ENCODE results near the gene PCDHA1.

Gene PCDHA1

DNA sequence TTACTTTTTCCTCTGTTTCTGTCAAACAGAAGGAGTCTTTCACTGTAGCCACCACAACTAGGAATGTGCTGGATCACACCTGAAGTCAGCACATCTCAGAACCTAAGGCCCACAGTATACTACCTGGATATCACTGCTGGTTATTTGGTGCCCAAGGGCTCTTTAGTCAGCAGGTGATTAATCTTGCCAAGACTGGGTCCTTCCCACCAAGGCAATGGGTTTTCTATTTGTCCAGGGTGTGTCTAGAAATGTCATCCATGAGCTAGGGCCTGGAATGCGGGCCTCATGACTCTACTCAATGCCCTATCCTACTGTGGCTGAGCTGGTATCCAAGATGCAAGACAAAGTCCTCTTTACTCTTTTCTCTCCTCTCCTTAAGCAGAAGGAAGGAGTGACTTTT is 130.4 kb downstream of the PCDHA1 start:
- no peaks in the 10 kb centered on the region for H3K4me1 Mint-ChIP-seq (ENCODE audit: low read depth)

DNA sequence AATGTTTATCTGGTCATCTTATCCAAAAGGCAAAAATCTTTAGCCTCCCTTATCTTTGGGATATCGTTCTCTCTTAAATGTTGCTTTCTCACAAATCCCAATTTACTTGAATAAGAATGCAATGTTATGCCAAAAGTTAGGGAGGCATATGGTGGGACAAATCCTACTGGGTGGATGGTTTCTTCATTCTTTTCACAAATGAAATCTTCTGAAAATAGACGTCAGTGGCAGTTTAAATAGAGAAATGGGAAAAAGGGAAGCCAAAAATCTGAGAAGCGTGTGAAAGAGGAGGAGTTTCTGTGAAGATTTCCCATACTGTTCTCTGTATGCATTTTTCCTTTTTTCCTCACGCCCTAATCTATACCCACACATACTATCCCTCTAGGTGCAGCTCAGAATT is 137.7 kb downstream of the PCDHA1 start:
- Mint-ChIP-seq H3K4me3 (no peak overlapping the region), H3K36me3 (peaks cover 4% of the 10 kb centered on the region), H3K4me1 (ENCODE audit: low read depth) (peaks cover 11% of the 10 kb centered on the region), H3K27me3 (peaks cover 30% of the 10 kb centered on the region), H3K27ac (no peak overlapping the region), H3K9me3 (ENCODE audit: low read depth) (peaks cover 4% of the 10 kb centered on the region)

More for the DNA sequence above, 130.4 kb downstream of the PCDHA1 start:
- H3K27me3 Mint-ChIP-seq, result peaks cover 4% of the 10 kb centered on the region
- H3K36me3 Mint-ChIP-seq, result no peaks in the 10 kb centered on the region
- peaks cover 5% of the 10 kb centered on the region for H3K9me3 Mint-ChIP-seq (ENCODE audit: low read depth)
- H3K27ac Mint-ChIP-seq, result no peak overlapping the region
- H3K4me3 Mint-ChIP-seq, result no peak overlapping the region

DNA sequence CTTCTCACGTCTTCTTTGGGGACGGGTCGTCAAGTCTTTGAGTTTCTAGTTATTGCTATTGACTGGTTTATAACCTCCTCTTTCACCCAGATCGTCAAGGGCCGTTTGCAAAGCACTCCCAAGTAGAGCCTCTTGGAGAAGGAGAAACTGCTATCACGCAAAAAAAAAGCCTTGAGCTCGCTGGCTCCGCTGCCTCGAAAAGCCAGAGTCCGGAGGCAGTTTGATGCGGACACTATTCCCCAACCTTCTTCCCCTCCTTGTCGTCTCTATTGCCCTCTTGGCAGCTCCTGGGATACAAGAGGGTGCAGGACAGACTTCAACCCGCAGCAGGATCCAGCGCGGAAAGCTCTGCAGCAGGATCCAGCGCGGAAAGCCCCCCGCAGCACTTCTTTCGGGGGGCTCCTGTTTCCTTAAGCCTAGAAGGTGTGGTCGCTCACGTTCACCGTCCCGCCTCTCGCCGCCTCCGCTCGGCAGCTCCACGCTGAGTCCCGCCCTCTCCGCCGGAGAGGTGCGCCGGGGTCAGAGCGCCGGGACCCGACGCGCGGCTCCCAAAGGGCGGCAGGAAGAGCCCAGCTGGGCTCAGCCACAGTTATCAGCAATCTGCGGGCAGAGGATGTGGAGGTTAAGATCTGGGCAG is 140.0 kb downstream of the PCDHA1 start, which contains the start of gene PCDHAC1:
Gene PCDHAC1 (plus strand): TSS at position 494 of the 637 bp plus-strand sequence. CDS start 594 bp downstream, outside the sequence.
- peaks cover 4% of the 10 kb centered on the region for H3K36me3 Mint-ChIP-seq
- H3K4me3 Mint-ChIP-seq, result peak within 1 kb of the TSS; percentile 73
- H3K4me1 Mint-ChIP-seq (ENCODE audit: low read depth), result peaks cover 11% of the 10 kb centered on the region
- no peak within 1 kb of the TSS for H3K27ac Mint-ChIP-seq
- H3K9me3 Mint-ChIP-seq (ENCODE audit: low read depth), result peaks cover 8% of the 10 kb centered on the region
- peaks cover 37% of the 10 kb centered on the region for H3K27me3 Mint-ChIP-seq

DNA sequence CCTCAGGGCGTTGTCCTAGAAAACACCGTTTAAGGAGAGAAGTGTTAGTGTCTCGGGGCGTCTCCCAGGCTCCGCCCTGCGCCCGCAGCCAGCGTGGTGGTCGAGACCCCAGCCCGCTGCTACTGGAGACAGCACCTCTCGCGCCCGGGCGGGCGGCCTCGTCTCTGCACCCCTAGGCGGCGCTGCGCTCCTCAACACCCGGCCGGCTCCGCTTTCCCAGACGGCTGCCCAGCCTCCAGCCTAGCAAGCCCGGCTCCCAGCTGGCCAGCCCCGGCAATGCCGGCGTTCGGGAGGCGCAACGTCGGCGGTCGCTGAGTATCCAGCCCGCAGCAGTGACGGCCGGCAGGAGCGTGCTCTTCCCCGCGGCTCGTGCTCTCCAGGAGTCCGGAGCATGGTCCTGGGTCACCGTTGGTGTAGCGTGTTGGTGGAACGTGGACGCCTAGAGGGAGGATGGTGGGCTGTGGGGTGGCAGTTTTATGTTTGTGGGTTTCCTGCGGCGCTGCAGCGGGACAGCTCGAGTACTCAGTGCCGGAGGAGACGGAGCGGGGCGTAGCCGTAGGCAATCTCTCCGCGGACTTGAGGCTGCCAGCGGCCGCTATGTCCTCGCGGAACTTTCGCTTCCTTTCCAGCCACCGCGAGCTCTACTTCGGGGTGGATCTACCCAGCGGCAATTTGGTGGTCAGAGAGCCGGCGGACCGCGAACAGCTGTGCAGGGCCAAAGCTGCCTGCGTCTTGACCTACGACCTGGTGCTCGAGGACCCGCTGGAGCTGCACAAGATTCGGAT is 140.7 kb downstream of the PCDHA1 start:
- Mint-ChIP-seq H3K9me3 (ENCODE audit: low read depth) (peaks cover 8% of the 10 kb centered on the region), H3K27ac (no peak overlapping the region), H3K36me3 (peaks cover 4% of the 10 kb centered on the region), H3K4me3 (peak overlapping the region; percentile 73), H3K4me1 (ENCODE audit: low read depth) (peaks cover 11% of the 10 kb centered on the region), H3K27me3 (peaks cover 37% of the 10 kb centered on the region)

DNA sequence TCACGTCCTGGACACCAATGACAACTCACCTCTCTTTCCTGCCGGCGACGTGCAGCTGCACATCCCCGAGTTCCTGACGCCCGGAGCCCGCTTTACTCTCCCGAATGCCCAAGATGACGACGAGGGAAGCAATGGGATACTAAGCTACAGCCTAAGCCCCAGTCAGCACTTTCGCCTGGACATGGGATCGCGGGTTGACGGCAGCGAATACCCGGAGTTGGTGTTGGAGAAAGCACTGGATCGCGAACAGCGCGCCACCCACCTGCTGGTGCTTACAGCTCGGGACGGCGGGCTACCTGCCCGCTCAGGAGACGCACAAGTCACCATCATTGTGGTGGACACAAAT is 141.3 kb downstream of the PCDHA1 start:
- H3K27ac Mint-ChIP-seq, result no peak overlapping the region
- H3K27me3 Mint-ChIP-seq, result peaks cover 34% of the 10 kb centered on the region
- peaks cover 8% of the 10 kb centered on the region for H3K9me3 Mint-ChIP-seq (ENCODE audit: low read depth)
- H3K4me1 Mint-ChIP-seq (ENCODE audit: low read depth), result peaks cover 11% of the 10 kb centered on the region
- peak overlapping the region; percentile 73 for H3K4me3 Mint-ChIP-seq
- peaks cover 4% of the 10 kb centered on the region for H3K36me3 Mint-ChIP-seq

DNA sequence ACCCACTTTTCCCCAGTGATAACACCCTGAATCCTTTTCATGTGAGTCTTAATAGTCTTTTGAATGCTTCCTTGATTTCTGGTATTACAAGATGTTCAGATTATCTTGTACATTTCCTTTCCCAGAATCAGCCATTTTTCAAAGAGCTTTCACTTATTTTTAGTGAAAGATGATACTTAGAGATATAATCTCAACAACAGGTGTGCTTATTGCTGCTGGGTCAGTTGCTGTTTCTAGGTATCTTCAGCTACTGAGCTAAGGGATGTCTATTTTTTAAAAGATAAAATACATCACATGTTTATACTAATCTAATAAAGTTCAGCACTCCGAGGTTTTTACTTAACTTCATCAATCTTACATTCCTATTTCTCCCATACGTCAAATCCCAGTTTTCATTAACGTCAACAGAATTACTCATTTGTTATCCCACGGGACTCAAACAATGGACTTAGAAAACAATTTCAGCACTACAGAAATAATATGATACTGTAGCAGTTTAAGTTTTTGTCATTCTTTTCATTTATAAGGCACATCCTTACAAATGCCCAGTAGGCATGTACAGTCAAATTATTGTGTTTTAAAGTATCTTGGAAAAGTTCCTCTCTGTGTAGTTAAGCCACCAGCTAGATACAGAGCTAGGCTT is 149.1 kb downstream of the PCDHA1 start:
- Mint-ChIP-seq H3K4me1 (ENCODE audit: low read depth) (no peaks in the 10 kb centered on the region), H3K27me3 (peaks cover 4% of the 10 kb centered on the region), H3K4me3 (no peak overlapping the region), H3K36me3 (no peaks in the 10 kb centered on the region), H3K27ac (no peak overlapping the region), H3K9me3 (ENCODE audit: low read depth) (no peaks in the 10 kb centered on the region)

DNA sequence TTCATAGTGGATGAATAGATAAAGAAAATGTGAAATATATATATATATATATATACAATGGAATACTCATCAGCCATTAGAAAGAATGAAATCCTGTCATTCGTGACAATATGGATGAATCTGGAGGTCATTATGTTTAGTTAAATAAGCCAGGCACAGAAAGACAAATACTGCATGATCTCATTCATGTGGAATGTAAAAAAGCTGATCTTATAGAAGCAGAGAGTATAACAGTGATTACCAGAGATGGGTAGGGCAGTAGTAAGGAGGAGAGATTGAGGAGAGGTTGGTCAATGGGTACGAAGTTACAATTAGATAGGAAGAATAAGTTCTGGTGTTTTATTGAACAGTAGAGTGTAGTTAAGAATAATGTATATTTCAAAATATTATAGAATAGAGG is 160.6 kb downstream of the PCDHA1 start:
- Mint-ChIP-seq H3K4me1 (ENCODE audit: low read depth) (no peaks in the 10 kb centered on the region), H3K4me3 (no peak overlapping the region), H3K36me3 (peaks cover 3% of the 10 kb centered on the region), H3K9me3 (ENCODE audit: low read depth) (peaks cover 22% of the 10 kb centered on the region), H3K27ac (no peak overlapping the region), H3K27me3 (peaks cover 10% of the 10 kb centered on the region)

DNA sequence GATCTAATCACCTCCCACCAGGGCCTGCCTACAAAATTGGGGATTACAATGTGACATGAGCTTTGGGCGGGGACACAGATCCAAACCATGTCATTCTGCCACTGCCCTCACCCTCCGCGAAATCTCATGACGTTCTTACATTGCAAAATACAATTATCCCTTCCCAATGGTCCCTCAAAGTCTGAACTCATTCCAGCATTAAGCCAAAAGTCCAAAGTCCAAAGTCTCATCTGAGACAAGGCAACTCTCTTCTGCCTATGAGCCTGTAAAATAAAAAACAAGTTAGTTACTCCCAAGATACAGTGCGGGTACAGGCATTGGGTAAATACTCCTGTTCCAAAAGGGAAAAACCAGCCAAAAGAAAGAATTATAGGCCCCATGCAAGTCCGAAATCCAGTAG is 165.7 kb downstream of the PCDHA1 start:
- peaks cover 18% of the 10 kb centered on the region for H3K9me3 Mint-ChIP-seq (ENCODE audit: low read depth)
- H3K4me3 Mint-ChIP-seq, result no peak overlapping the region
- H3K4me1 Mint-ChIP-seq (ENCODE audit: low read depth), result no peaks in the 10 kb centered on the region
- H3K27me3 Mint-ChIP-seq, result peaks cover 6% of the 10 kb centered on the region
- no peaks in the 10 kb centered on the region for H3K36me3 Mint-ChIP-seq
- no peak overlapping the region for H3K27ac Mint-ChIP-seq

DNA sequence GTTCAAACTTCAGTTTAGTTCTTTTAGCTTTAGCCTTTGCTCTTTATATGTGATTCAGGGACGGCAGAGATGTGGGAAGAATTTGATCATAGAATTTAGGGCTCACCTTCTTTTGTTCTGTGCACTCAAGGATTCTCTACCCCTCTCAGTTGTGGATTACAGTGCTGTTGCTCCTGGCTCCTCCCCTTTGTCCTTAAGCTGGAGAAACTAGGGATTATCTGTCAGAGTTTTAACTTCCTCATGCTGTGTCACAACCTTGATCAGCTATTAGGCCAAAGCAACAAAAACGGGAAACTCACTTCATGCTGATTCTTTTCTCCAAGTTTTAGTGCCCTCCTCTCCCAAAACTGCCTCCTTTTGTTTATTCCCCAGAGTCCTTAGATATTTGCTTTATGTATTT is 167.3 kb downstream of the PCDHA1 start:
- Mint-ChIP-seq H3K27ac (no peak overlapping the region), H3K27me3 (peaks cover 6% of the 10 kb centered on the region), H3K9me3 (ENCODE audit: low read depth) (peaks cover 18% of the 10 kb centered on the region), H3K4me1 (ENCODE audit: low read depth) (no peaks in the 10 kb centered on the region), H3K4me3 (no peak overlapping the region), H3K36me3 (no peaks in the 10 kb centered on the region)

DNA sequence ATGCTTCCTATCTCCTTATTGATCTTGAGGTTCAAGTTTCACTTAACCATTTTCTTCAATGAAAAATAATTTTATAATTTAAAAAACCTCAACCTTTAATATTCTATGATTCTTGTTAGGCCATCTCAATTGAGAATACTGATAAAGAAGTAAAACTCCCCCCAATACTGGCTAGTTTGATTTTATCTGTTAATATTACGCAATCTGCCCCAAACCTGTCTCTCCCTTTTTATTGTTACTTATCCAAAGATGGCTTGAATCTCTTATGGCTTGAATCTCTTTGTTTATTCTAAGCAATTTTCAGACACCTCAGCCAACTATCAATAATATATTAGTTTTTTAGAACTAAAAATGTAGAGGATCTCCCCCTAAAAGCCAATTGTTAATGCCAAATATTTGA is 176.2 kb downstream of the PCDHA1 start:
- Mint-ChIP-seq H3K4me1 (ENCODE audit: low read depth) (peaks cover 3% of the 10 kb centered on the region), H3K27me3 (peaks cover 20% of the 10 kb centered on the region), H3K27ac (no peak overlapping the region), H3K9me3 (ENCODE audit: low read depth) (no peaks in the 10 kb centered on the region), H3K4me3 (no peak overlapping the region), H3K36me3 (no peaks in the 10 kb centered on the region)

DNA sequence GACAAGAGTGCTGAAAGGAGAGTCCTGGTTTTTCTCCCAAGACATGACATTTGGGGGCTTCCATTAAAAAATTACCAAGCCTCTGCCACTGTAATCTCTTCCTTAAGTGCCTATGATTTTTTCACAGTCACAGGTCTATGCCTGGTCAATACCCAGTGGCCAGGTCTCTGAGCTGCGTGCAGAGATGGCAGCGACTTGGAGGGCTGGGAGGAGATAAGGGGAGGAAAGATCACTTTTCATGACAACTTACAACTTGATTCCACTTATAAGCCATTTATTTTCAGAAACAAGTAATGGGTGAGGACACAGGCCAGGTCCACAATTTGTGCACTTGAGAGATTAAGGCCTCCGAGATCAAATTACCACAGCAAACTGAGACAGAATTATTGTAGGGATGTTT is 178.4 kb downstream of the PCDHA1 start:
- Mint-ChIP-seq H3K27me3 (peaks cover 26% of the 10 kb centered on the region), H3K9me3 (ENCODE audit: low read depth) (no peaks in the 10 kb centered on the region), H3K4me1 (ENCODE audit: low read depth) (peaks cover 3% of the 10 kb centered on the region), H3K36me3 (no peaks in the 10 kb centered on the region), H3K27ac (no peak overlapping the region), H3K4me3 (no peak overlapping the region)

DNA sequence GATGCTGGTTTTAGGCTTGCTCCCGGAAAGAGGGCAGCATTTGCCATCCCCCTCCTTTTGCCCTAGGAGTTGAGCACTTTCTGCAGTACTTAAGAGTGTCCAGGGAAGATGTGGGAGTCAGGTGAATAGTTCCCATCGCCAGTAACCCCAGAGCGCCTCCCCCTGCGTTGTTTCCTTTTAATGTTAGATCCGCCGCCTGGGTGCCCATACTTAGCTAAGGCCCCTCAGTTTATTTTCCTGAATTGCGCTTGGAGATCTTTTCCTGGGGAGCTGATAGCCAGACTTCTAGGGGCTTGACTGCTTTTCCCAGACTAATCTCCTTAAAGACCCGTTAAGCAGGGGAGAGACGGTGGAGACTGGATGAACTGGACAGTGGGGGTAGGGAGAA is 180.0 kb downstream of the PCDHA1 start:
- Mint-ChIP-seq H3K9me3 (ENCODE audit: low read depth) (no peaks in the 10 kb centered on the region), H3K27me3 (peaks cover 26% of the 10 kb centered on the region), H3K36me3 (no peaks in the 10 kb centered on the region), H3K4me1 (ENCODE audit: low read depth) (peaks cover 3% of the 10 kb centered on the region), H3K4me3 (no peak overlapping the region), H3K27ac (no peak overlapping the region)

DNA sequence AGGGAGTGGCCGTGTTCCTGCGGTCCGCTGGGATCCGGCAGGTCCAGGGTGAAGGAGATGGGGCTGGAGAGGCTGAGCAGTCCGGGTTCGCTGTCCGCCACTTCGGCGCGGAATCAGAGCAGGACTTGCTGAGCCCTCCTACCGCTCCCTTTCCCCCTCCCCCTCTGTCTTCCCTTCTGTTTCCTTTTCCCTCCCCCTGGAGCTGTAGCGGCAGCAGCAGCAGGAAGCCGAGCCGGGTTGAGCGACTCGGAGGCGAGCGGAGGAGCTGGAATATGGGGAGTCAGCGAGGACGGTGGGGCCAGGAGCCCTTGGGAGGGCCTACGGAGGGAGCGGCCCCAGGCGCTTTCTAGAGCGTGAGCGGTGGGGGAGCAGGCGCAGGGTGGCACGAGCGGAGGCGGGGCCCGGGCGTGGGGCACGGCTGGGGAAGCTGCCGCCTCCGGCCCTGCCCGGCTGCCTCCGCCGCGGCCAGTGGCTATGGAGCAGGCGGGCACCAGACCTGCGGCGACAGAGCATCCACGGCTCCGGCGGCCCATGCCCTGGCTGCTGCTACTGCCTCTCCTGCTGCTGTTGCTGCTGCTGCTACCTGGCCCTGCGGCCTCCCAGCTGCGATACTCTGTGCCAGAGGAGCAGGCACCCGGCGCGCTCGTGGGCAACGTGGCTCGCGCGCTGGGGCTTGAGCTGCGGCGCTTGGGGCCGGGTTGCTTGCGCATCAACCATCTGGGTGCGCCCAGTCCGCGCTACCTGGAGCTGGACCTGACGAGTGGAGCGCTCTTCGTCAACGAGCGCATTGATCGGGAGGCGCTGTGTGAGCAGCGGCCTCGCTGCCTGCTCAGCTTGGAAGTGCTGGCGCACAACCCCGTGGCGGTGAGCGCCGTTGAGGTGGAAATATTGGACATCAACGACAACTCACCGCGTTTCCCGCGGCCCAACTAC is 180.6 kb downstream of the PCDHA1 start, which contains the start of gene PCDHAC2:
Gene PCDHAC2 (plus strand): TSS at position 184 of the 933 bp plus-strand sequence. CDS start 291 bp downstream, at position 475.
- Mint-ChIP-seq H3K27me3 (peaks cover 26% of the 10 kb centered on the region), H3K4me3 (no peak within 1 kb of the TSS), H3K4me1 (ENCODE audit: low read depth) (peaks cover 3% of the 10 kb centered on the region), H3K9me3 (ENCODE audit: low read depth) (no peaks in the 10 kb centered on the region), H3K27ac (no peak within 1 kb of the TSS), H3K36me3 (no peaks in the 10 kb centered on the region)

DNA sequence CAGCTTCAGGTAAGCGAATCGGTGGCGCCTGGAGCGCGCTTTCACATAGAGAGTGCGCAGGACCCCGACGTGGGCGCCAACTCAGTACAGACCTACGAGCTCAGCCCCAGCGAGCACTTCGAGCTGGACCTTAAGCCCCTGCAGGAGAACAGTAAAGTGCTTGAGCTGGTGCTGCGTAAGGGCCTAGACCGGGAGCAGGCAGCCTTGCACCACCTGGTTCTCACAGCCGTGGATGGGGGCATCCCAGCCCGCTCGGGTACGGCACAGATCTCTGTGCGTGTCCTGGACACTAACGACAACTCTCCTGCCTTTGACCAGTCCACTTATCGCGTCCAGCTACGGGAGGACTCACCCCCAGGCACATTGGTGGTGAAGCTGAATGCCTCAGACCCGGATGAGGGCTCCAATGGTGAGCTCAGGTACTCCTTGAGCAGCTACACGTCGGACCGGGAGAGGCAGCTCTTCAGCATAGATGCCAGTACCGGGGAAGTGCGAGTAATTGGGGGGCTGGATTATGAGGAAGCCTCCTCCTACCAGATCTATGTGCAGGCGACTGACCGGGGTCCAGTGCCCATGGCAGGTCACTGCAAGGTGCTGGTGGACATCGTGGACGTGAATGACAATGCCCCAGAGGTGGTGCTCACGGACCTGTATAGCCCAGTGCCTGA is 181.4 kb downstream of the PCDHA1 start:
- no peaks in the 10 kb centered on the region for H3K9me3 Mint-ChIP-seq (ENCODE audit: low read depth)
- H3K4me3 Mint-ChIP-seq, result no peak overlapping the region
- peaks cover 3% of the 10 kb centered on the region for H3K4me1 Mint-ChIP-seq (ENCODE audit: low read depth)
- peaks cover 25% of the 10 kb centered on the region for H3K27me3 Mint-ChIP-seq
- no peaks in the 10 kb centered on the region for H3K36me3 Mint-ChIP-seq
- H3K27ac Mint-ChIP-seq, result no peak overlapping the region

Measured in activated naive CD8-positive, alpha-beta T cell (primary cell).